Panc1 (cell line): ENCODE data around the gene RFTN1. TPM values are rescaled to one million over a fixed set of nuclear protein-coding genes. Genes with fewer than 3 reads are reported as not detected.

Source experiments
- ATAC-seq: fragments of 200-7000 bp; cut with Tn5 transposase; 2 replicates; pipeline ENCODE4 v1.9.1; 2020; ENCODE audit warnings: mild to moderate bottlenecking, moderate library complexity
- BruUV-seq: library from RNA; stranded (reverse); fragments of 400-500 nt; replicated peaks from 2 replicates; lab custom pipeline; 2021; lab: Mats Ljungman, UMichigan
- CTCF ChIA-PET: fragments of 300-600 bp; sonication (Branson Sonifier 250); formaldehyde crosslinking; loops from one replicate; lab custom pipeline; 2022; ENCODE audit warnings: antibody characterized with exemption; lab: Charles Lee
- POLR2A ChIA-PET: fragments of 300-600 bp; sonication (Branson Sonifier 250); formaldehyde crosslinking; loops from one replicate; lab custom pipeline; 2022; ENCODE audit warnings: antibody characterized with exemption; lab: Charles Lee
- DNase-seq: peaks from one replicate; pipeline ENCODE4 v3.0.0-alpha.2; 2010; ENCODE audit warnings: low read depth, low spot score
- H3K27ac ChIP-seq: 2 replicates; pipeline ENCODE4 v1.5.1; 2011; ENCODE audit warnings: mild to moderate bottlenecking, low read length, inconsistent platforms
- H3K27me3 ChIP-seq: fragments of 200-500 bp; sonication (Bioruptor generic); 2 replicates; pipeline ENCODE4 v1.6.0; 2014; ENCODE audit warnings: low read length, inconsistent platforms; ENCODE audit not compliant: control insufficient read depth, insufficient read depth
- H3K36me3 ChIP-seq: fragments of 200-500 bp; sonication (Bioruptor generic); 2 replicates; pipeline ENCODE4 v1.5.1; 2014; ENCODE audit warnings: inconsistent platforms, mild to moderate bottlenecking, low read length, moderate library complexity; ENCODE audit not compliant: control insufficient read depth, insufficient read depth
- H3K4me1 ChIP-seq: 2 replicates; pipeline ENCODE4 v1.5.1; 2011; ENCODE audit warnings: inconsistent platforms, mild to moderate bottlenecking, low read length, moderate library complexity; ENCODE audit not compliant: control insufficient read depth, insufficient read depth
- H3K4me3 ChIP-seq, 2 experiments: 2 replicates each; pipeline ENCODE4 v1.5.1; 2011 to 2012; ENCODE audit warnings: low read depth in 2 of 2, low read length in 2 of 2, mild to moderate bottlenecking in 2 of 2, inconsistent platforms in 1 of 2, moderate library complexity in 1 of 2
- H3K9me3 ChIP-seq: fragments of 200-500 bp; sonication (Bioruptor generic); 2 replicates; pipeline ENCODE4 v1.5.1; 2014; ENCODE audit warnings: low read depth, mild to moderate bottlenecking, inconsistent platforms, low read length, moderate library complexity; ENCODE audit not compliant: control insufficient read depth, insufficient read depth
- POLR2AphosphoS5 ChIP-seq: IDR thresholded peaks from 2 replicates; pipeline ENCODE4 v1.6.1; 2012; ENCODE audit warnings: mild to moderate bottlenecking, low read depth, low read length, moderate library complexity
- SIN3A ChIP-seq: IDR thresholded peaks from 2 replicates; pipeline ENCODE4 v1.6.1; 2012; ENCODE audit warnings: low read depth, mild to moderate bottlenecking, low read length, moderate library complexity, borderline replicate concordance; ENCODE audit not compliant: insufficient read depth
- TCF7L2 ChIP-seq: IDR thresholded peaks from 2 replicates; pipeline ENCODE4 v1.6.1; 2011; ENCODE audit warnings: mild to moderate bottlenecking, low read depth, low read length, inconsistent platforms
- in situ Hi-C: cut with HindIII; loops from 2 replicates; pipeline ENCODE4 v1.10.0; 2016; ENCODE audit warnings: low sequenced_read_pairs, low pct_unique_long_range_greater_than_20kb
- intact Hi-C: fragments of 100-400 bp; cut with micrococcal nuclease; formaldehyde crosslinking; loops from one replicate; pipeline ENCODE4 v1.10.0; 2022; ENCODE audit not compliant: unreplicated experiment
- total RNA-seq: library from RNA; stranded (reverse); gene quantifications from one replicate; pipeline ENCODE4 v1.2.1, GENCODE V29; 2021; ENCODE audit not compliant: unreplicated experiment
- TF ChIP-seq, protein P1 (sequence below): fragments of 450-650 bp; IDR thresholded peaks from 2 replicates; pipeline ENCODE4 v1.5.1; 2017; ENCODE audit warnings: mild to moderate bottlenecking
- TF ChIP-seq, protein P2 (sequence below), 2 experiments: IDR thresholded peaks; 2 replicates each; pipeline ENCODE4 v1.6.1; 2011 to 2012; ENCODE audit warnings: low read depth in 2 of 2, control low read depth in 1 of 2, low read length in 1 of 2, mild to moderate bottlenecking in 1 of 2, moderate library complexity in 1 of 2; ENCODE audit not compliant: insufficient read depth in 1 of 2

The RFTN1 gene
- total RNA-seq, 1 experiment from 2014 or later: 0.90 TPM

DNA sequence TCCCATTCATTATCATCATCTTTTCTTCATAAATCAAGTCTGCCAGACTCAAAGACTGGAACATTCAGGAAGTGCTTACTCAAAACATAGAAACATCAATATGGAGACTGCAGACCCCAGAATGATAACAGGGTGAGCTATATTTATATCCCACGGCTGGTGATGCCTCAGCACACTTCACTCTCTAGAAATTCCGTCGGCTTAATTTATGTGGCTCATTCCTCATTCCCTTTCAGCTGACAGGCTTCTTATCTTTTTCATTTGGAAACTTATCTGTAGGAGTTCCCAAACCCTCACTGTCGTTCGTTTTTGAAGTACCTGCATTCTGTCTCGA is 45.5 kb downstream of the RFTN1 start:
- CTCF ChIA-PET: no interaction called here
- in situ Hi-C loops: no loop called here
- no peaks in the 10 kb centered on the region for H3K27me3 ChIP-seq
- ATAC-seq: no peak
- no TSS peak for BruUV-seq
- H3K27ac ChIP-seq: no peak overlapping the region
- no peak overlapping the region for H3K4me3 ChIP-seq
- no peaks in the 10 kb centered on the region for H3K9me3 ChIP-seq
- TF ChIP-seq, protein P1, sequence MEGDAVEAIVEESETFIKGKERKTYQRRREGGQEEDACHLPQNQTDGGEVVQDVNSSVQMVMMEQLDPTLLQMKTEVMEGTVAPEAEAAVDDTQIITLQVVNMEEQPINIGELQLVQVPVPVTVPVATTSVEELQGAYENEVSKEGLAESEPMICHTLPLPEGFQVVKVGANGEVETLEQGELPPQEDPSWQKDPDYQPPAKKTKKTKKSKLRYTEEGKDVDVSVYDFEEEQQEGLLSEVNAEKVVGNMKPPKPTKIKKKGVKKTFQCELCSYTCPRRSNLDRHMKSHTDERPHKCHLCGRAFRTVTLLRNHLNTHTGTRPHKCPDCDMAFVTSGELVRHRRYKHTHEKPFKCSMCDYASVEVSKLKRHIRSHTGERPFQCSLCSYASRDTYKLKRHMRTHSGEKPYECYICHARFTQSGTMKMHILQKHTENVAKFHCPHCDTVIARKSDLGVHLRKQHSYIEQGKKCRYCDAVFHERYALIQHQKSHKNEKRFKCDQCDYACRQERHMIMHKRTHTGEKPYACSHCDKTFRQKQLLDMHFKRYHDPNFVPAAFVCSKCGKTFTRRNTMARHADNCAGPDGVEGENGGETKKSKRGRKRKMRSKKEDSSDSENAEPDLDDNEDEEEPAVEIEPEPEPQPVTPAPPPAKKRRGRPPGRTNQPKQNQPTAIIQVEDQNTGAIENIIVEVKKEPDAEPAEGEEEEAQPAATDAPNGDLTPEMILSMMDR: no peak
- TF ChIP-seq POLR2AphosphoS5 (no peak), SIN3A (no peak), TCF7L2 (no peak)
- TF ChIP-seq, protein P2, sequence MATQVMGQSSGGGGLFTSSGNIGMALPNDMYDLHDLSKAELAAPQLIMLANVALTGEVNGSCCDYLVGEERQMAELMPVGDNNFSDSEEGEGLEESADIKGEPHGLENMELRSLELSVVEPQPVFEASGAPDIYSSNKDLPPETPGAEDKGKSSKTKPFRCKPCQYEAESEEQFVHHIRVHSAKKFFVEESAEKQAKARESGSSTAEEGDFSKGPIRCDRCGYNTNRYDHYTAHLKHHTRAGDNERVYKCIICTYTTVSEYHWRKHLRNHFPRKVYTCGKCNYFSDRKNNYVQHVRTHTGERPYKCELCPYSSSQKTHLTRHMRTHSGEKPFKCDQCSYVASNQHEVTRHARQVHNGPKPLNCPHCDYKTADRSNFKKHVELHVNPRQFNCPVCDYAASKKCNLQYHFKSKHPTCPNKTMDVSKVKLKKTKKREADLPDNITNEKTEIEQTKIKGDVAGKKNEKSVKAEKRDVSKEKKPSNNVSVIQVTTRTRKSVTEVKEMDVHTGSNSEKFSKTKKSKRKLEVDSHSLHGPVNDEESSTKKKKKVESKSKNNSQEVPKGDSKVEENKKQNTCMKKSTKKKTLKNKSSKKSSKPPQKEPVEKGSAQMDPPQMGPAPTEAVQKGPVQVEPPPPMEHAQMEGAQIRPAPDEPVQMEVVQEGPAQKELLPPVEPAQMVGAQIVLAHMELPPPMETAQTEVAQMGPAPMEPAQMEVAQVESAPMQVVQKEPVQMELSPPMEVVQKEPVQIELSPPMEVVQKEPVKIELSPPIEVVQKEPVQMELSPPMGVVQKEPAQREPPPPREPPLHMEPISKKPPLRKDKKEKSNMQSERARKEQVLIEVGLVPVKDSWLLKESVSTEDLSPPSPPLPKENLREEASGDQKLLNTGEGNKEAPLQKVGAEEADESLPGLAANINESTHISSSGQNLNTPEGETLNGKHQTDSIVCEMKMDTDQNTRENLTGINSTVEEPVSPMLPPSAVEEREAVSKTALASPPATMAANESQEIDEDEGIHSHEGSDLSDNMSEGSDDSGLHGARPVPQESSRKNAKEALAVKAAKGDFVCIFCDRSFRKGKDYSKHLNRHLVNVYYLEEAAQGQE (IDR thresholded peaks at IDR 0.05; ENCODE audit: insufficient read depth in 1 of 2, low read depth in 2 of 2, low read length in 1 of 2): no peak
- DNase-seq: no peak
- POLR2A ChIA-PET: no interaction called here
- no peaks in the 10 kb centered on the region for H3K36me3 ChIP-seq
- intact Hi-C loops: no loop called here
- no peaks in the 10 kb centered on the region for H3K4me1 ChIP-seq

DNA sequence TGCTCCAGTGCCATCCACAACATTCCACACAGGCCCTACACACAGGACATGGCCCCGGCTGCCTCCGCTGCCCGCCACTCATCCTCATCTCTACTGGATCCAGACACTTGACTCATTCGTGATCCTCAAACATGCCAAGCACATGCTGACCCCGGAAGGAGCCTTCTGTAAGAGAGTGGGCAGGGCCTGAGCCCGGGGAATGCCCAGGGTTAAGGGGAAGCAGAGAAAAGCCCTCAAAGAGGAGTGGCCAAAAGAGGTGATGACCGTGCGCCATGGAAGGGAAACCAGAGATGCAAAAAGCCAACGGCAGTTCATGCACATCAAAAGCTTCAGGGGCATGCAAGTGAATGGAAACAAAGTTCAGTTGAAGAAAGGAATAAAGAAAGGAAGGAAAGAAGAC is 46.1 kb downstream of the RFTN1 start:
- ChIA-PET CTCF (no interaction called here), POLR2A (no interaction called here)
- Histone ChIP-seq H3K9me3 (no peaks in the 10 kb centered on the region), H3K27me3 (no peaks in the 10 kb centered on the region), H3K27ac (no peak overlapping the region), H3K36me3 (no peaks in the 10 kb centered on the region), H3K4me3 (no peak overlapping the region), H3K4me1 (no peaks in the 10 kb centered on the region)
- in situ Hi-C loops (no loop called here), intact Hi-C loops (no loop called here)
- ATAC-seq (no peak), DNase-seq (no peak)
- TF ChIP-seq POLR2AphosphoS5: no peak
- no TSS peak for BruUV-seq

DNA sequence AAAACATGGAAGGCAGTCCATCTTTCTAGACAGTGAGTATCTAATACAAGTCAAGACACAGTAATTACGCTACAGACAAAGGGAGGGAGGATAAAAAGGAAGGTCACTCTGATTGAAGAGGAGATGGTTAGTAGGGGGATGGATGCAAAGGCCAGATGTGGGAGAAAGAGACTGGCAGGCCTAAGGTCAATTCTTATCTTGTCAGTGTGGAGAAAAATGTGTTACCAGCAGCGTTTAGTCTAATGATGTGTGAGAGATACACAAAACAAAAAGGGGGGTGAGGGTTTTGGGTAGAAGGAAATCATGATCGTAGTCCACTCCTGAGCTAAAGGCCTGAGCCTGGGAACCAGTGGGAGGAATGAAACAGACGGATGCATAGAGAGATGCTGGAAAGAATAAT is 46.7 kb downstream of the RFTN1 start:
- in situ Hi-C loops: no loop called here
- intact Hi-C loops: no loop called here
- Histone ChIP-seq H3K27me3 (no peaks in the 10 kb centered on the region), H3K4me1 (no peaks in the 10 kb centered on the region), H3K27ac (no peak overlapping the region), H3K36me3 (no peaks in the 10 kb centered on the region), H3K9me3 (no peaks in the 10 kb centered on the region), H3K4me3 (no peak overlapping the region)
- no TSS peak for BruUV-seq
- ChIA-PET POLR2A (no interaction called here), CTCF (no interaction called here)
- no peak for DNase-seq
- no peak for ATAC-seq
- TF ChIP-seq SIN3A: no peak
- TF ChIP-seq, protein P1: no peak
- TF ChIP-seq POLR2AphosphoS5: no peak
- TF ChIP-seq, protein P2 (IDR thresholded peaks at IDR 0.05; ENCODE audit: insufficient read depth in 1 of 2, low read depth in 2 of 2, low read length in 1 of 2): no peak
- TF ChIP-seq TCF7L2: no peak
